NCI-H748 (cell line): ENCODE data around the gene NOL4L.

ENCODE experiments used
- DNase-seq: peaks from one replicate; lab custom pipeline; 2025; ENCODE audit not compliant: unreplicated experiment; lab: John Stamatoyannopoulos, UW

The NOL4L gene

DNA sequence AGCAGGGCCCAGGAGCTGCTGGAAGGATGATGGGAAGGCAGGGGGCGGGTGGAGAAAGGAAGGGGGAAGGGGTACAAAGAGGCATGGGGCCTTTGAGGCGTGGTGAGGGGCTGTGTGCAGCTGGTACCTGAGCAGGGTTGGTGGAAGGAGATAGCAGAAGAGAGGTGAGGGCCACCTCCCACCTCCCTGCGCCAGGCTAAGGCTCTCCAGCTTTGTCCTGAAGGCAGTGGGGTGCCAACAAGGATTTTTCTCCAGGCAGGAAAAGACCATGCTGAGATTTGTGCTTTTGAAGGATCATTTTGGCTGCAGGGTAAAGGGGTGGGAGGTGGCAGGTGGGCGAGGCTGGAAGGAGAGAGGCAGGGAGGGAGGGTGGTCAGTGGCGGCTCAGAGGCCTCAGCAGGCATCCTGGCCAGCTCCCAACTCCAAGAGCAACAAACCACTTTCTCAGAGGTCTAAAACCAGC, 40.8 kb downstream of the NOL4L start:
- no peak for DNase-seq

DNA sequence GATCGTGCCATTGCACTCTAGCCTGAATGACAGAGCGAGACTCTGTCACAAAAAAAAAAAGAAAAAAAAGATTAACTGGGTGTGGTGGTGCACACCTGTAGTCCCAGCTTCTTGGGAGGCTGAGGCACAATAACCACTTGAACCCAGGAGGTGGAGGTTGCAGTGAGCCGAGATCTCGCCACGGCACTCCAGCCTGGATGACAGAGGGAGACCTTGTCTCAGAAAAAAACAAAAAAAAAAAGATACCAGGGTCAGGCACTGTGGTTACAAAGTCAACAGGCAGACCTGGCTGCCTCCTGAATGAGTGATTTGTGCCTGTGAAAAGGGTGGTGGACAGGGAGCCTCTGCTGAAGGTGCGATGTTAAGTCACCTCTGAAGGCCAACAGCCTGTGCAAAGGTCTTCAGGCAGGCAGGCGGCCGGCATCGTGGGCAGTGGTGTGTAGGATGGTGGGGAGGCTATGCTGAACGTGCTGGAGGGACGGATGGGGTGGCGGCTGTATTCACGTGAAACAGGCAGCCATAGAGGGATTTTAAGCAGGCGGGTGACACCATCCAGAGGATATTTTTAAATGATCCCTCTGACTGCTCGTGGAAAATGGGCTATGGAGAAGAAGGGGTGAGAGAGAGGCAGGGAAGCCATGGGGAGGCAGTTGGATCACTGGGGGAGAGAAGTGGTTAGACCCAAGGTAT, 41.4 kb downstream of the NOL4L start:
- no peak for DNase-seq

DNA sequence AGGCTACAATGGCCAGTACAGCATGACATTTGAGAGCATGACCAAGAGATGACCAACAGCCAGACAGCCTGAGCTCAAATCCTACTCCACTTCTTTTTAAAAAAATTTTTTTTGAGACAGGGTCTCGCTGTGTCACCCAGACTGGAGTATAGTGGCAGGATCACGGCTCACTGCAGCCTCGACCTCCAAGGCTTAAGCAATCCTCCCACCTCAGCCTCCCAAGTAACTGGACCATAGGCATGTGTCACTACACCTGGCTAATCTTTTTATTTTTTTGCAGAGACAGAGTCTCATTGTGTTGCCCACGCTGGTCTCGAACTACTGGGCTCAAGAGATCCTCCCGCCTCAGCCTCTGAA, 42.9 kb downstream of the NOL4L start:
- no peak for DNase-seq

DNA sequence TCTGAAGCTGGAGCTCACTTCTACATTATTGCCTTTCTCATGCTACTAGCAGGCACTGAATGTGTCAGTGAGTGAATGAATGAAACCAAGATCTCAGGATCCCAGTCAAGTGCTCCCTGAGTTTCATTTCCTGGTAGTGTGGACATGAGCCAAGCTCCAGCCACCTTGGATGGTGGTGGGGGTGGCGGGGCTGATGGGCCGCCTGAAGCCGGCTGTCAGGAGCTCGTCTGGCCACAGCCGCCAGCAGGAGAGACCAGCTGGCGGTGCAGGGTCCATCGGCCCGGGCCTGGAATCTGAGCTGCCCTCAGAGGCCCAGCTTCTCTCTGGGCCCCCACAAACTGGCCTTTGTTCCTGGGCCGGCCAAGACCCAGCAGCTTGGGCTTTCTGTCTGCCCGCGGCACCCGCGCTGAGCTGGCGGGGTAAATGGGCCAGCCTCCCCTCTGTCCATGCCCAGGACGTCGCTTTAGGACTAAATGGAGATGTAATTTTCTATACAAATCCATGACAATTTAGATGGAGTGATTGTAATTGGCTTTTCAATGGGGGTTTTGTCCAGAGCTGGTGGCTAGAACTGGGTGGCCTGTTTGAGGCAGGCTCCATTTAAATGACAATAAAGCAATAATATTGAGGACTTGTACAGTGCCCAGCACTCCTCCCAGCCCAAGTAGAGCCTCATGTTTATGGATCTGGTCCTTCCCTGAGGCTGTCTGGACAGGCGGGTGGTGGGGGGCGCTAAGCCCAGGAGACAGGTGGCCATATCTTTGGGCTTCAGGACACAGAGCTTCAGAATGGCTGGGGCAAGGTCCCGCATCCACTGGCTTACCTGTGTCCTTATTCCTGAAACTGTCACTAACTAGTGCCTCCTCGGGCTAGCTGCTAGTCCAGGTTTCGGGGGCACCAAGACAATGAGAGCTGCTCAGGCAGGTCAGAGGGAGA, 43.5 kb downstream of the NOL4L start:
- peak; percentile 62 for DNase-seq

DNA sequence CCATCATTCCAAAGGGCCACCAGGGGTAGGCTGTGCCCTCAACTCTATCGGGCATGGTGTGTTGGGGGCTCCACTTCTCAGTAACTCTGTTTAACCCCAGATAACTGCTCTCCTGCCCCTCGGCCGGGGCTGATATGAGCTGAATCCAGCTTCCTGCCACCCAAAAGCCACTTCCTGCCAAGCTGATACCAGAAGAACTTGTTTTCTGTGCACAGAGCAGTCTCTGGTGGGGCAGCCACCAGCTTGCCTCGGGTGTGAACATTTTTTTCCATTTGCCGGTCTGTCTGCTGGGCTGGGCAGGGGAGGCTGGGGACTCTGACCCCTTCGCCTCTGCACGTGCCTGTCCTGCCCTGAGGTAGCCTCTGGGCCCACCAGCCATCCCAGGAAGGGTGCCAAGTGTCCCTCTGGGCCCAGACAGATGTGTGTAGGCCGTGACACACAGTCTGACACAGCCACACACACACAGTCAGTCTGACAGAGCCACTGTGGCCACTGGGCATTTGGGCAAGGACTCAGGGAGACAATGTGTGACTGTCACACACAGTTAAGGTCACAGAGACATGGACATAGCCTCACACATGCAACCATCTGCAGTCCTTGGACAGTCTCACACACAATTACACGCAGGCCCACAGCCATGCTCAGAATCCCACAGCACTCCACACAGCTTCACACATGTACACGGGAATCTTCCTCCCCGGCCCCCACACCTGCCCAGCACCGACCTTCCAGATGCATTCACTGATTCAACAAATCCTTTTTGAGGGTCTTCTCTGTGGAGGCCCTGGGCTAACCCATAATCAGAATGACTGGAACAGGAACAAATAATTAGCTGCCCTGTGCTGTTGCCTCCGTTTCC, 45.1 kb downstream of the NOL4L start:
- DNase-seq = no peak

DNA sequence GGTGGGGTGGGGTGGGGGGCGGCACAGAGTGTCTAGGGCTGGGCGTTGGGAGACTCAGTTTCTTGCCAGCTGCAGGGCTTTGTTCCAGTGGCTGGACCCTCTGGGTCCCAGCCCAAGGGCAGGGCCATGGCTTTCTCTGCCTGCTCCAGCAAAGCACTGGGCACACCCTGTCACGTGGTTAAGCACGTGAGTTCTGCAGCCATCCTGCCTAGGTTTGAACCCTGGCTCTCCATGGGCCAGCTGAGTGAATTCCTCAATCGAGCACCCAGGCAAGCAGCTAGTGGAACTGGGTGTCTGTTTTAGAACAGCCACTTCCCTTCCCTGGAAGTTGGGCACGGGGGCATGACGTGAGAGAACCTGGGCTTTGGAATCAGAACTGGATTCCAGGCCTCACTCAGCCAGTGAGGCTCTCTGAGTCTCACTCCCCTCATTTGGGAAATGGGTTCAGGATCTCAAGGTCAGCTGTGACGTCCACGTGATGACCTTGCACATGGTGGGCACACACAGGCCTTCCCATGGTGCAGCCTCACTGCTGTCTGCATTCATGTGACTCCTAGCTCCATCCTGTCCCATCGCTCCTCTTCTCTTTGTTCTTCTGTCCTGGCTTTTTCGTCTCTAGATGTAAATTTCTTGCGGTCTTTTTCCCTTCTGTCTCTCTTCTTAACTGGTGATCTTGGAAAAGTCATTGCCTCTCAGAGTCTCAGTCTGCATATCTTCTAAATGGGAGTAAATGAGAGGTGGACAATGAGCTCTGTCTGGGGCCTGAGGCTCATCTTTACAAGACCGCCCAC, 45.9 kb downstream of the NOL4L start:
- no peak for DNase-seq

DNA sequence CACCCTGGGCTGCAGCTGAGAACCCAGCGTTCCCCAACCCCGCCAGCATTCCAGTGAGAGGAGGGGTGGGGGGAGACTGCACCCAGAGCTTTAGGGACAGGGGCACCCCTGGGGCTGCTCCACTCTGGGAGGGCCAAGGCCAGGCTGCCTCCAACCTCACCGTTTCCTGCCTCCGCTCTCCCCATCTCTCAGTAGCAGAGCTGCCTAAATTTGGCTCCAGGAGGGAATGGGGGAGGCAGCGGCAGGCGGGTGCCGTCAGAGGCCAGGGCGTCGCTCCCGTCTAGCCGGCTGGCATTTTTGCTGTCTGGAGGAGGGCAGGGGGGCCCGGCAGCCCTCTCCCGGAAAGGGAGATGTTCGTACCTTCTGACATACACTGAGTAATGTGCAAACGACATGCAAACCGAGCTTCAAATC, 46.6 kb downstream of the NOL4L start:
- peak; percentile 18 for DNase-seq

DNA sequence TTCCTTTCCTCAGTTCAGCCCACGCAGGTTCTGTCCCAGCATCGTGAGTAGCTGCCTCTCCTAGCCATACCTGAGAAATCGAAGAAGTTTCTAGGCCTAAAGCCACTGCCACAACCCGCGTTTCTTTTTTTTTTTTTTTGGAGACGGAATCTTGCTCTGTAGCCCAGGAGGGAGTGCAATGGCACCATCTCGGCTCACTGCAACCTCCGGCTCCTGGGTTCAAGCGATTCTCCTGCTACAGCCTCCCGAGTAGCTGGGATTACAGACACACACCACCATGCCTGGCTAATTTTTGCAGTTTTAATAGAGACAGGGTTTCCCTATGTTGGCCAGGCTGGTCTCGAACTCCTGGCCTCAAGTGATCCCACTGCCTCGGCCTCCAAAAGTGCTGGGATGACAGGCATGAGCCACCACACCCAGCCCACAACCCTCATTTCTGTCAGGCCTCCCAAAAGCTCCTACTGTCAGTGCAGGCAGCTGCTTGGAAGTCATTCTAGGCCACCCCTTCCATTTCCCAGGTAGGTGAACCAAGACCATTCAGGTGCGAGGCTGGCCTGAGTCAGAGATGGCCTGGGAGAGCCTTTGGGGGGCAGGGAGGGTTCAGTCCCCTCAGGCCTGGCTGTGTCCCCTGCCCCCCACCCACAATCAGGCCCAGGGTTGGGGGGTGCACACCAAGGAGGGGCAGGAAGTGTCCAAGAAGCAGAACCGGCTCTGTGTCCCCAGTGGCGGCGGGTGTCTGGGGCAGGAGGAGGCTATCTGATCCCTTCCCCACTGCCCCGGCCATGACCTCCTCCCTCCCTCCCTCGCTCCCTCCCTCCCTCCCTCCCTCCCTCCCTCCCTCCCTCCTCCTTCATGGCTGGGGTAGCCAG, 47.2 kb downstream of the NOL4L start:
- DNase-seq = no peak

DNA sequence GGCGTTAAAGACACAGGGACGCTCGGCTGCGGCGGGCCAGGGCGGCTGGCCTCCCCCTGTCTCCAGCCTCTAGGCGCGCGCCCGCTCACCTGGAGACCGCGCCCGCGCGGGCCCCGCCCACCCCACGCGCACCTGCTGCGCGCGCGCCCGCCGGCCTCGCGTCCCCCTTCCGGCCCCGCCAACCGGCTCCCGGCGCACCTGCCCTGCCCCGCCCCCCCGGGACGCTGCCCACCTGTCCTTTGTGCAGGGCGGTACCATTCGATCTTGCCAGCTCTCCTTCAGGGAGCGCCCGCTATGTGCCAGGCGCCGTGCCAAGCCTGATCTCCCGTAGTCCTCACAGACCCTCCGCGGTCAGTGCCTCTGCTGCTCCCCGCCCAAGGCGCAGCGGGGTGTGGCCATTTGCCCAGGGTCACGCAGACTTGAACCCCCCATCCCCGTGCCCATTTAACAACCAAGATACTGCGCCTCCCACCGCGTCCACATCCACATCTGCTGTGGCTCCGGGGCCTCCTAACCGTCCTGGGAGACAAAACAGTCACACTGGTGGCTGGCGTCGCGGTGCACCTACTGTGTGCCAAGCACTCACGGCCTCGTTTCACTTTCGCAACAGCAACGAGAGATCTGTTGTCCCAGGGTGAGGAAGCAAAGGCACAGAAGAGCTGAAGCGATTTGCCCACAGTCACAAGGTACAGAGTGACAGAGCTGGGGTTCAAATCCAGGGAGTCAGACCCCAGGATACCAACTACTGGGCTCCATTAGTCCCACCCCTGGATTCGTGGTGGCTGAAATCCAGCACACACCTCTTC, 48.1 kb downstream of the NOL4L start:
- DNase-seq = peak; percentile 98

DNA sequence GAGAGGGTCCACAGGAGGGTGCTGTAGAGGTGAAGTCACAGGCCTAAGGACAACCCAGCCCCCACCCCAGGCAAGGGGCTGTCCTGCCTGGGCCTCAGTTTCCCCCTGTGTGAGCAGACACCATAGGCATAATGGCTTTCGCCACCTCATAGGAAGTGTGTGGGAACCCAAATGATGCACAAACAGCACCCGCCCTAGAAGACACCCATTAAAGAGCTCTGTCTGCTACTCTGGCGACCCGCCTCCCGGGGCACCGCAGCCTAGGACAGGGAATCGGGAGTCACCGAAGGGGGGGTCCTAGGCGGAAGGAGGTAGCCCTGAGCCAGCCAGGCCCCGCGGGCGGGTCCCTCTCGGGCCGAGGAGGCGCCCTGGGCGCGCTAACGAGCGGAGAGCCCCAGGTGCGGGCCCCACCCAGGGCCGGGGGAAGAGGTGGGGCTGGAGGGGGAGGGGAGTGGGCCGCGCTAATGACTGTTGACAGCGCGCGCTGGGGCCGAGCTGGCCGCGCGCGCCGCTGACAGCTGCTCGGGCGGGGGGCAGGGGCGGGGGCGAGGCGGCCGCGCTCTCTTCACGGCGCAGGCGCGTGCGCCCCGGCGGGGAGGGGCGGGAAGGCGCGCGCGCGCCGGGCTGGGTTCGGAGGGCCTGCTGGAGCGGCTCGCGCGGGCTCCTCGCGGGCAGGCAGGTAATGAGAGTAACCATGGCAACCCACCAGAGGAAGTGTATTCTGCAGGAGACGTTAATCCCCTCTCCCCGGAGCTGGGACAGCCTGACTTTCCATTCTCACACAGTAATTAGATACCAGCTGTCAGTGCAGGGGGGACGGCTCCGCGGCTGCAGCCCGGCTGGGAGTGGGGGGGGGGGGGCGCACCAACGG, 48.9 kb downstream of the NOL4L start:
- DNase-seq = peak; percentile 99

DNA sequence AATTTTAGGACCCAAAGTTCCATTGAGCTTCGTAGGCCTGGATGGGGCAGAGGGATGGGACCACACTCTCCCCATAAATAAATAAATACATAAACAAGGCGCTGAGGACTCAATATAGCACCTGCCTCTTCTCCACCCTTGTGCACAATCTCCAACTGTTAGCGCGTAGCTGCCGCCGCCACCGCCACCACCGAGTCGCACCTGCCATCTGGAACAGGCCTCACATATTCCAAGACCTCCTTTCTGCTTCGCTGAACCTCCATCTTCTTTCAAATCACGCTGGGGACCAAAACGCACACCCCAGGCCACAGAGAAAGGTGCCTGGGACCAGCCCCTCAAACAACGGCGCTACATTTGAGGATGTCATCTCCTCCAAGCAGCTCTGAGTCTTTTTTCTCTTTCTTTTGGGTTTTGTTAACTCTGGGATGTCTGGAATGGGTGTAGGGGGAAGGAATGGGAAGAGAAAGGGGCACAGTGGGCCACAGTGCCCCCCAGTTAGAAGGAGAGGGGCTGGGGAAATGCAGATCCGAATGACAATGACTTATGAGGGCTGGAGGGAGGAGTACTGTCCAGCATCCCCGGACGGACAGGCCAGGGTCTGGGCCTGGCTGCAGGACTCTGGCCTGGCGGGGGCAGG, 49.7 kb downstream of the NOL4L start:
- peak; percentile 89 for DNase-seq

DNA sequence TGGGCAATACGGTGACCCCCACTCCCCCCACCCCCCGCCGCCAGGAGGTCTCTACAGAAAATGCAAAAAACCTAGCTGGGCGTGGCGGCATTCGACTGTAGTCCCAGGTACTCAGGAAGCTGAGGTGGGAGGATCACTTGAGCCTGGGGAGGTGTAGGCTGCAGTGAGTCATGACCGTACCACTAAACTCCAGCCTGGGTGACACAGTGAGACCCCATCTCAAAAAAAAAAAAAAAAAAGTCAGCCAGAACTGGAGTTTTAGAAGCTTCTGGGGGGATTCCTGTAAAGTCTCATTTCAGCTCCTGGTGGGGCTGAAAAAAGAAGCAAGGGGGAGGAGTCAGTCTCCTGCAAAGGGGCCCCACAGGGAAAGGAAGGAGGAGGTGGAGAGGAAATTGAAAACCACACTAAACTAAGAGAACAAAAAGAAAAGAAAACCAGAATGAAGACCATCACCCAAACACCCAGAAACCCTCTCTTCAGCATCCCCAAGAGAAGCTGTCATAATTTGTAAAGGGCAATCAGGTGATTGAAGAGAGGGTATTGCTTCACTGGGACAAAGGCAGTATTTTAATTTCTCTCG, 50.4 kb downstream of the NOL4L start:
- peak; percentile 53 for DNase-seq

DNA sequence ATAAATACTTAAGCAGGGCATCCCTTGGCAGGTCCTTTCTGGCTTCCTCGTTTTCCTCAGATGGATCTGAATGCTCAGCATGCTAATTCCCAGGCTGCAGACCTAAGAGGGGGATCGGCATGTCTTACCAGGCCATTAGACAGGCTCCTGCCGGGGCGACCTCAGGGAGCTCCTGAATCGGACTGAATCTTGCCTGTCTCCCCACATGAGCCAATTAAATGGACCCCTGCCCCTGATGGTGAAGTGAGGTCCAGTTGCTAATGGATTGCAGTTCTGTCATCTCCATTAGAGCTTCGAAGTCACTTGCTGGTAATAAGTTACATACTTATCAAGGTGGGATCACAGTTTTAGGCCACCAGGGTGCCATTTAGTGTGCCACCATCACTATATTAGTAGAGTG, 51.4 kb downstream of the NOL4L start:
- no peak for DNase-seq

DNA sequence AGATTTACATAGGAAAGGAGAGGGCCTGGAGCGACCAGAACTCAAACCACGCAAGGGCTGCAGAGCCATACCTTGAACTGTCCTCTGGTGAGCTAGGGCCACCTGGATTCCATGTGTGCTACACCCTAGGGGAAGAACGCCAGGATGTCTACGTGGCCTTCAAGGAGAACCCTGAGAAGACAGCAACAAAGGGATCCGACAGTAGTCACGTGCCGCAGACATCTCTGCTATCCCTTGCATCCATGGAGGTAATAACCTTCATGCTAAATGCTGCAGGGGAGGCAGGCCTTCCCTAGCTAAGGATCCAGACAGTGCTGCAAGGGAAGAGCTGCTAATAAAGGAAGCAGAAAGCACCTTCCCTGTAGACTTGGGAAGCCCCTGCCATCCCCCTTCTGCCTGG, 52.9 kb downstream of the NOL4L start:
- DNase-seq = no peak

DNA sequence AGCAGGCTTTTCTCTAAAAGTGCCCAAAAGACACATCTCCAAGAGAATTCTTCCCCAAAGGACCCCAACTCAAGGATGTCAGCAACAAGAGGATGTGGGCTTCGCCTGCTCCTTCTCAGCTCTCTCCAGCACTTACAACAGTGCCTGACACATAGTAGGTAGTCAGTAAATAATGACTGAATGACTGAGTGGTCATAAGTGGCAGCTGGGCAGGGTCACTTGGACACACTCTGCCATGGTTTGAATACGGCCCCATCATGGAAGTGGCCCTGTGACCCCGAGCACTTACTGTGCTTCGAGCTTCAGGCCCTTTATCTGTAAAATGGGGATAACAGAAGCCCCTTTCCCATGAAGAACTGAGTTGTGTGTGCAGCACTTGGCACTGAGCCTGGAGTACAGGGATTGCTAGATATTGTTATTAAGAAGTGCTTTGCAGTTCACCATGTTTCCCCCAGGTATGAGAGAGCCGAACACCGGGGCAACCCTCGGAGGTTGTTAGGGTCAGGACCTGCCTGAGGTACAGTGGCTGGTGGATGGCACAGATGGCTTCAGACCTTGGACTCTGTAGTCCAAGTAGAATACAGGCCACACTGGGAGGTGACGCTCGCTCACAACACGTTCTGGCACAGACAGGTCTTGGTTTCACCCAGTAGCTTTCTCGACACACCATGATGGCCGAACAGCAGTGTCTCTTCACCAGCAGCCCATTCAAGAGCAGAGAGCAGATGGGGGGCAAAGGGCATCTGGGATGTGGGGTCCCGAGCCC, 56.0 kb downstream of the NOL4L start:
- no peak for DNase-seq

DNA sequence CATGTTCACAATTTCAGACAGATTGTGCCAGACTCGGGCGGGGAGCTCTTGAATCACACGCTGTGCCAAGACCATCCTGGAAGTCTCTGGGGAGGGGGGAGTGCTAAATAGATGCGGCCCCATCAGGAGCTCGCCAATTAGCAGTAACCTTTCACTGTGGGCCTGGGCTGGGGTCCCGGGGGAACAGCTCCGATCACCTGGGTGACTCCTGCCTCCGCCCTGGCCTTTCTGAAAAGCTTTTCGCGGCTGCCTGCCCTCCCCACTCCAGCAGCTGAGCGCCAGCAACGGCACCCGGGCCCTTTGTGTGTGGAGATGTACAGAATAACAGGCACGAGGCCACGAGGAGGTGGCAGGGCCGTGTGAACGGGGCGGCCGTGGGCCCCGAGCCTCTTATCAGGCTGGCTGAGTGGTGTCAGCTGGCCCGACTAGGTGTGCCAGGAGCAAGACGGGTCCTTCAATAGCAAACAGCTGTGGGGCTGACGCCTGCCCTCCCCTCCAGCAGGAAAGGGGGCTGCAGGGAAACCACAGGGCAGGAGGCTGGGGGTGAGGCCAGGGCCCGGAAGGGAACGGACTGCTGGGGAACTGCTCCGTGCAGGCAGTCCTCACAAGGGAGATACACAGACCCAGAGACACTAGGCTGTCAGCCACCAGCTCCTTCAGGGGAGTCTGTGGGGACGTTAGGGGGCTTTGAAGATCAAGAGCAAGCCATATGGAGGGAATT, 56.8 kb downstream of the NOL4L start:
- DNase-seq = peak; percentile 68
